Measurements from ENCODE around the gene SMIM22.
"Not testable (repeated sequence)": the region's sequence is repeated elsewhere in the genome, so short reads cannot be mapped to it uniquely, and the experiment has no call there.

SMIM22 gene

DNA sequence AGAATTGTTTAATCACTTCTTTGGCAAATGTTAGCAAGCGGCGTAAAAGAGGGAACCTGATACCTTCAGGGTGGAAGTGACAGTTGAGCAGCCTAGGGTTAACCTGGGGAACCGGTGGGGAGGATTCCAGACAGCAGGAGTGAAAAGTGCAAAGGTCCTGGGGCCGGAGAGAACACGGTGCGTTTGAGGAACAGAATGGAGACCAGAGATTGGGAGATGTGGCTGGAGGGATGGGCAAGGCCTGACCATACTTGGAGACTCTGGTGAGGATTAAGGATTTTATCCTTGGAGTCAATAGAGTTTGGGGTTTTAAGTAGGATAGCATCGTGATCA lies 25.9 kb upstream of the SMIM22 start:
- DNase-seq: no peak

GRCh38 chr16:4771646-4772045 lies 23.5 kb upstream of the SMIM22 start:
- no peak for DNase-seq

- DNase-seq: no peak
These were observed 22.8 kb upstream of the SMIM22 start for GRCh38 chr16:4772351-4772750.

DNA sequence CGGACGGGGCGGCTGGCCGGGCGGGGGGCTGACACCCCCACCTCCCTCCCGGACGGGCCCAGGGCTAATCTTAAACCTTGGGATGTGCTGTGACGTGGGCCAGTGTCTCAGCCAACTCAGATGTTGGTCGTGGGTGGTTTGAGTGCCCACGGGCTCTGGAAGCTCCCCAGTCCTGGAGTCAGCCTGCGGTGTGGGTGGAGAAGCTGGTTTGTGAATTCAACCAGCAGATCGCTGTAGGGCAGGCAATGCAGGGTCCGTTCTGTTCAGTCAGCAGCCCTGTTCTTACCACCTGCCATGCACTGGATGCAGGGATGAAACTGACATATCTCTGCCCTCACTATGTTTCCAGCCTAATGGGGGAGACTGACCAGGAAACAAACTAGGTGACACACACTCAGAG lies 20.2 kb upstream of the SMIM22 start:
- DNase-seq: no peak

GRCh38 chr16:4776141-4776705 lies 18.9 kb upstream of the SMIM22 start:
- DNase-seq: no peak

DNA sequence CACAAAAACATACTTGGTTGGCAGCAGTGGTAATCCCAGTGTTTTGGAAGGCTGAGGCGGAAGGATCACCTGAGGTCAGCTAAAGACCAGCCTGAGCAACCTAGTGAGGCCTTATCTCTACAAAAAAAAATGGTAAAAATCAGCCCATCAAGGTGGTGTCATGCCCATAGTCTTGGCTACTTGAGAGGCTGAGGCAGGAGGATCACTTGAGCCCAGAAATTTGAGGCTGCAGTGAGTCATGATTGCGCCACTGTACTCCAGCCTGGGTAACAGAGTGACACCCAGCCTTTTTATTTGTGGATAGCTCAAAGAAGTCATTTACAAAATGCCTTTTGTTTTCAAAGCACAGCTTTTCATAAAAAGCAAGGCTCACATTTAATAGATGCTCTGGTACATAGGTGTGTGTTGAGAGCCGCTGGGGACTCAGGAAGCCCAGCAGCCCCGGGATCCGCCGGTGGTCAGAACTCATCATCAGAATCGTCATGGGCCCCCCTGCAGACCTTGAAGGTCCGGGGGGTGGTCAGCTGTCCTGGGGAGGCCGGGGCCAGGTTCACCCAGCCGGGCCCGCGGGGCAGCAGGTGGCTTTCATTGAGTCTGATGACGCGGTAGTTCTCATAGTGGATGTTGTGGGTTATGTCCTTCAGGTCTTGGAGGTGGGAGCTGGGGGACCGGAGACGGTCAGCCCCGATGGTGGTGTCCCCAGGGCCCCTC lies 17.7 kb upstream of the SMIM22 start:
- DNase-seq: no peak

DNA sequence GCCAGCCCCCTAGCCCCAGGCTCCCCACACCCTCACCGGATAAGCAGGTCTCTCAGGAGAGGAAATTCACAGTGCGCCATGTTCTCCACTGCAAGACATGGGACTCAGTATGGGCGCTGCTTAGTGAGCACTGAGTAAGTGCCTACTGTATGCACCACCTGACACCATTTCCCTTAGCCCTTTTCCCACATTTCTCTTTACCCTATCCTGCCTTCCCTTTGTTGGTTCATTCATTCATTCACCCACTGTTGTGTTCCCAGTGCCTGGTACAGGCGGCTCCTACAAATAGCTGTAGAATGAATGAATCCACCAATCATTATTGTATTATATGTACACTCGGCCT lies 17.1 kb upstream of the SMIM22 start:
- no peak for DNase-seq

DNA sequence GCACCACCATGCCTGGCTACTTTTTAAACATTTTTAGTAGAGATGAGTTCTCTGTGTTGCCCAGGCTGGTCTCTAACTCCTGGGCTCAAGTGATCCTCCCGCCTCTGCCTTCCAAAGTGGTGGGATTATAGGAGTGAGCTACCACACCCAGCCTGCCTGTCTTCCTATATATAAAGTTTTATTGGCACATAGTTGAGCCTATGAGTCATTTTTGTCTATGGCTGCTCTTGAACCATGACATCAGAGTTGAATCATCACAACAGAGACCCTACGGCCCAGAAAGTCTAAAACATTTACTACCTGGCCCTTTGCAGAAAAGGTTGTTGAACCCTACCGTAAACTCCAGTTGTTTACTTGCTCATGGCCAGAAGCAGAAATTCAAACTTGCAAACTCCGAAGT lies 14.9 kb upstream of the SMIM22 start:
- DNase-seq: no peak

DNA sequence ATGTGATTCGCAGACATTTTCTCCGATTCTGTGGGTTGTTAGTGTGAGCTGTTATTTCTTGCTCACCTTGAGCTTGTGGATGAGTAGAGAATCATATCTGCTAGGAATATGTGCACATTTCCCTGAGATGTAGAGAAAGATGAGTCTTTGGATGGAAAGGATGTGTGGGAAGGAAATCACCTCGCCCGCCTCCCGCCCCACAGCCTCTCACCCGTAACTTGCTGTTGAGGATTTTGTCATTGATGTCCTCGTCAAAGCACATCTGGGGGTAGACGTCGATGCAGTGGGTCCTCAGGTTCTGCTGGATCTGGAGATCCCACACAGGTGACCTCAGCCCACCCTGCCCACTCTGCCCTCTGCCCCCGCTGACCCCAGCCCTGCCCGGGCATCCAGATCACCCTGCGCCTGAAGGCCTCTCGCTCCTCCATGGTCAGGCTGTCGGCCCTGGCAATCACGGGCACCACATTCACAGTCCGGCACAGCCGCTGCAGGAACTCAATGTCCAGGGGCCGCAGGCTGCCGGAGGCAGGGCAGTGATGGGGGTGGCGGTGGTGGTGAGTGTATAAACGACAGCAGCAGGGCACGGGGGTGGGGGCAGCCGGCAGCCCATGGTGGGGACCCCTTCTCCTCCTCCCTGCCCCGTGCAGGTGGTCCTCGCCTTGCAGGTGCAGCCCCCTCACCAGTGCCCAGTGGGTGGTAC lies 11.8 kb upstream of the SMIM22 start:
- DNase-seq: no peak

DNA sequence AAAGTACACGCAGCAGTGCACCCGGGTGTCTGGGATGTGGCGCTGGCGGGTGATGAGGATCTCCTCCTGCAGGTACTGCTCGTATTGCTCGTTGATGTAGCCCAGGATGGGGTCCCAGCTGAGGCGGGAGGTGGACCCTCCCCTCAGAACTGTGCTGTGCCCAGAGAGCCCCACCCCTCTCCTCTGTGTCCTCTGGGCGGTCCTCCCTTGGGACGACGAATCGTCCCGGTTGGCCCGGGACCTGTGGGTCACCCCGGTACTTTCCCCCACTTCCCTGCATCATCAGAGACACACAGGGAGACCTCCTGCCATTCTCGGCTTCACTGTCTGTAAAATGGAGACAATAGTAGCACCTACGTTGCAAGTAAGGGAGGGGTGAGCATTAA lies 11.2 kb upstream of the SMIM22 start:
- no peak for DNase-seq

- DNase-seq: not testable (repeated sequence)
These were observed 10.7 kb upstream of the SMIM22 start for GRCh38 chr16:4784444-4784987.

- DNase-seq: no peak
These were observed 9.3 kb upstream of the SMIM22 start for GRCh38 chr16:4785758-4786433.

- no peak for DNase-seq
These were observed 8.1 kb upstream of the SMIM22 start for GRCh38 chr16:4787068-4787467.

DNA sequence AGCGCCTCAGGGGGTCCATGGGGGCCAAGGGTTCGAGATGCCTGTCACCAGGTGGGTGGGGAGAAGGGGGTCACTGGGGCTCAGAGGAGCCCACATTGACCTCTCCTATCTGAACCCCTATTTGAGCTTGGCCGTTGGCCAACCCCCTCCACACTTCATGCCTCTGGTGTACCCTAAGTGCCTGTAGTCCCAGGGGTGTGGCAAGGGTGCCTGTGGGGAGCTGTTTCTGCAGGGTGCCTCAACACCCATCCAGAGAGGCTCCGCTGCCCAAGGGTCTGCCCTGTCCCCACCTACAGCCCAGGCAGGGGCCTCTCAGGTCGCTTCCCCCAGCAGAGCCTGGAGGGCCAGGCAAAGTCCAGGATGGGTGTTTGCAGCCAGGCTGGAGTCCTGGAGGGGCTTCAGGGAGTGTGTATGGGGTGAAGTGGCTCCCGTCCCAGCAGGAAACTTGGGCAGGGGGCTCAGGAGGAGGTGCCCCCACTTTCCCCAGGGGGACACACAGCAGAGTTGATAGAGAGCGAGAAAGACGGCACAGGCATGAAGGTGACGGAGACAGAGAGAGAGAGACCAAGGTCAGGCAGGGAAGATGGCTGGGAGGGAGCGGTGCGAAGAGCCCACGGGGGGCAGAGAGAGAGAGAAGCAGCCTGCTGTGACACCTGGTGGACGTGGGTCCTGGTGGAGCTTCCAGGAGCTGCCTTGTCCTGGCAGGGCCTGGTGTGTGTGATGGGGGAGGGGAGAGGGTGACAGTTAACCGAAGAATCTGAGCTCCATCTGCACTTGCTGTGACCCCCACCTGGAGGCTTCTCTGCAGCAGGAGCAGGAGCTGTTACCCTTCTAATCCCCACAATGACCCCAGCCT lies 7.3 kb upstream of the SMIM22 start, which contains the start of gene SEPTIN12:
SEPTIN12 (minus strand) TSS at position 719 of the 856 bp plus-strand sequence; CDS start at position 19, 700 bp downstream.
- no peak for DNase-seq

DNA sequence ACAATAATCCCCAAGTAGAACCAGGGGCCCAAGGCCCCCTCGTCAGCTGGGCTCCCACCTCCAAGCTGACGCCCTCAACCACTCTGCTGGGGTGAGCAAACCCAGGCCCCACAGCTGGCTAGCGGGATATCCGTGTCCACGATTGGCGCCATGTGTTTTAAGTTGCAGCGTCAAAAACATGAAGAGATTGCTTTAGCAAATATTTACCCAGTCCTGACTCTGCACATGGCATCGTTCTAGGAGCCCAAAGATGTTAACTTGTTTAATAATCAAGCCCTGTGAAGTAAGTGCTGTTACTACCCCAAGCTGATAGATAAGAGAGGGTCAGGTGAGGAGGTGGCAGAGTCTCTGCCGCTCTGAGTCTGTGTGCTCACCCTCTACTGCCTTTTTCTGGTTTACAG lies 6.7 kb upstream of the SMIM22 start:
- DNase-seq: no peak

- DNase-seq: no peak
These were observed 6.3 kb upstream of the SMIM22 start for GRCh38 chr16:4788910-4789309.

DNA sequence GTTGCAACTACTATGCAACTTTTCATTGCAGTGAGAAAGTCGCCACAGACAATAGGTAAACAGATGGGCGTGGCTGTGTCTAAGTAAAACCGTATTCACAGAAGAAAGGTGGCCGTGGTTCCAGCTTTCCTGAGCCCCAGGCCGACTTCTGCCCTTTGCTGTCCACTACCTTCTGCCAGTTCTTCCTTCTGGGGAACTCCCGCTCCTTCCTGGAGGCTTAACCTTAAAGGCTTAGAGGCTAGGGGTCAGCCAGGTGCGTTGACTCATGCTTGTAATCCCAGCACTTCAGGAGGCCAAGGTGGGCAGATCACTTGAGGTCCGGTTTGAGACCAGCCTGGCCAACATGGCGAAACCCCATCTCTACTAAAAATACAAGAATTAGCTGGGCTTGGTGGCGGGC lies 4.9 kb upstream of the SMIM22 start:
- no peak for DNase-seq

GRCh38 chr16:4790871-4791270 lies 4.3 kb upstream of the SMIM22 start:
- DNase-seq: no peak

DNA sequence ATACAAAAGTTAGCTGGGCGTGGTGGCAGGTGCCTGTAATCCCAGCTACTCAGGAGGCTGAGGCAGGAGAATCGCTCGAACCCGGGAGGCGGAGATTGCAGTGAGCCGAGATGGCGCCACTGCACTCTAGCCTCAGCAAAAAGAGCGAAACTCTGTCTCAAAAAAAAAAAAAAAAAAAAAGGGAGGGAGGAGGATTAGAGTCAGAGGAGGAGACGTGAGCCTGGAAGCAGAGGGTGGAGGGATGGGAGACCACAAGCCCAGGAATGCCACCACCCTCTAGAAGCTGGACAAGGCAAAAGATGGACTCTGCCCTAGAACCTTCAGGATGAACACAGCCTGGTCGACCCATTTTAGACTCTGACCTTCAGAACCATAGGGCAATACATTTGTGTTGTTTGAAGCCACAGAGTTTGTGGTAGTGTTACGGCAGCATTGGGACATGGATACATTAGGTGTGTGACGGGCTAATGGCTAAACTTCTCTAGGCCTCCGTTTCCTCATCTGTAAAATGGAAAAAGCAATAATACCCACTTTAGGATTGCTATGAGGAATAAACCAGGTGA lies 2.1 kb upstream of the SMIM22 start:
- DNase-seq: no peak

GRCh38 chr16:4795828-4796572 lies 831 bp downstream of the SMIM22 start:
- no peak for DNase-seq

- DNase-seq: no peak
These were observed 2.0 kb downstream of the SMIM22 start for GRCh38 chr16:4796982-4797804.

Data from stimulated activated naive CD4-positive, alpha-beta T cell treated with Interleukin-2 at 50 U/mL for 16 hours (primary cell).